Hepatocyte (in vitro differentiated cells): ENCODE measurements around the gene ANO4.

Experiments
- CTCF ChIP-seq: fragments of 200-600 bp; sonication (generic); IDR thresholded peaks from 2 replicates; pipeline ENCODE4 v1.5.1; 2016; ENCODE audit warnings: antibody characterized with exemption, mild to moderate bottlenecking; ENCODE audit not compliant: poor library complexity
- EZH2 ChIP-seq: fragments of 200-600 bp; sonication (generic); IDR thresholded peaks from 2 replicates; pipeline ENCODE4 v1.6.1; 2016; ENCODE audit warnings: antibody characterized with exemption, mild to moderate bottlenecking, borderline replicate concordance

GRCh38 chr12:101021442-101021841 lies 226.9 kb downstream of the ANO4 start:
- TF ChIP-seq EZH2 = no peak
- no peak for TF ChIP-seq CTCF
